Measurements from ENCODE around the gene HYI.
A peak's percentile ranks its signal among the peaks of the same experiment; 100 is the strongest.
"Not testable (repeated sequence)": the region's sequence is repeated elsewhere in the genome, so short reads cannot be mapped to it uniquely, and the experiment has no call there.

HYI gene

GRCh38 chr1:43427941-43428340, 25.8 kb downstream of the HYI start:
- no peak for DNase-seq (ENCODE audit: low read depth, low spot score)

- no peak for DNase-seq (ENCODE audit: low read depth, low spot score)
Measured at GRCh38 chr1:43427524-43427923, 26.2 kb downstream of the HYI start.

- no peak for DNase-seq (ENCODE audit: low read depth, low spot score)
Measured at GRCh38 chr1:43426221-43426620, 27.5 kb downstream of the HYI start.

GRCh38 chr1:43425045-43425444, 28.7 kb downstream of the HYI start:
- DNase-seq (ENCODE audit: low read depth, low spot score): no peak

- no peak for DNase-seq (ENCODE audit: low read depth, low spot score)
Measured at GRCh38 chr1:43423672-43424550, 29.8 kb downstream of the HYI start.

GRCh38 chr1:43422995-43423671, 30.6 kb downstream of the HYI start:
- no peak for DNase-seq (ENCODE audit: low read depth, low spot score)

- DNase-seq (ENCODE audit: low read depth, low spot score): peak; percentile 23
Measured at GRCh38 chr1:43421976-43422750, 31.6 kb downstream of the HYI start.

GRCh38 chr1:43421396-43421795, 32.3 kb downstream of the HYI start:
- DNase-seq (ENCODE audit: low read depth, low spot score): no peak

GRCh38 chr1:43420874-43421273, 32.9 kb downstream of the HYI start:
- DNase-seq (ENCODE audit: low read depth, low spot score): no peak

- DNase-seq (ENCODE audit: low read depth, low spot score): no peak
Measured at GRCh38 chr1:43419627-43420425, 33.9 kb downstream of the HYI start.

GRCh38 chr1:43418858-43419257, 34.9 kb downstream of the HYI start:
- DNase-seq (ENCODE audit: low read depth, low spot score): no peak

GRCh38 chr1:43415901-43416300, 37.8 kb downstream of the HYI start:
- DNase-seq (ENCODE audit: low read depth, low spot score): no peak

GRCh38 chr1:43414634-43415223, 39.0 kb downstream of the HYI start:
- peak; percentile 33 for DNase-seq (ENCODE audit: low read depth, low spot score)

- DNase-seq (ENCODE audit: low read depth, low spot score): not testable (repeated sequence)
Measured at GRCh38 chr1:43413426-43413825, 40.3 kb downstream of the HYI start.

GRCh38 chr1:43410571-43410970, 43.2 kb downstream of the HYI start:
- no peak for DNase-seq (ENCODE audit: low read depth, low spot score)

- DNase-seq (ENCODE audit: low read depth, low spot score): no peak
Measured at GRCh38 chr1:43405876-43406234, 47.9 kb downstream of the HYI start.

GRCh38 chr1:43405219-43405875, 48.4 kb downstream of the HYI start:
- no peak for DNase-seq (ENCODE audit: low read depth, low spot score)

- DNase-seq (ENCODE audit: low read depth, low spot score): no peak
Measured at GRCh38 chr1:43404353-43404752, 49.4 kb downstream of the HYI start.

GRCh38 chr1:43402089-43402865, 51.5 kb downstream of the HYI start:
- DNase-seq (ENCODE audit: low read depth, low spot score): no peak
